GM15510 (cell line): ENCODE results near the gene MAL.

ENCODE experiments used
- POLR2A ChIP-seq: IDR thresholded peaks from 3 replicates; pipeline ENCODE4 v1.6.1; 2011; ENCODE audit warnings: borderline replicate concordance; ENCODE audit not compliant: insufficient read length; ENCODE audit errors: extremely low read depth

Gene MAL

GRCh38 chr2:95056461-95057459 is 31.3 kb downstream of the MAL start:
- TF ChIP-seq POLR2A = no peak

- TF ChIP-seq POLR2A = no peak
These were observed 32.2 kb downstream of the MAL start for GRCh38 chr2:95057535-95058370.

DNA sequence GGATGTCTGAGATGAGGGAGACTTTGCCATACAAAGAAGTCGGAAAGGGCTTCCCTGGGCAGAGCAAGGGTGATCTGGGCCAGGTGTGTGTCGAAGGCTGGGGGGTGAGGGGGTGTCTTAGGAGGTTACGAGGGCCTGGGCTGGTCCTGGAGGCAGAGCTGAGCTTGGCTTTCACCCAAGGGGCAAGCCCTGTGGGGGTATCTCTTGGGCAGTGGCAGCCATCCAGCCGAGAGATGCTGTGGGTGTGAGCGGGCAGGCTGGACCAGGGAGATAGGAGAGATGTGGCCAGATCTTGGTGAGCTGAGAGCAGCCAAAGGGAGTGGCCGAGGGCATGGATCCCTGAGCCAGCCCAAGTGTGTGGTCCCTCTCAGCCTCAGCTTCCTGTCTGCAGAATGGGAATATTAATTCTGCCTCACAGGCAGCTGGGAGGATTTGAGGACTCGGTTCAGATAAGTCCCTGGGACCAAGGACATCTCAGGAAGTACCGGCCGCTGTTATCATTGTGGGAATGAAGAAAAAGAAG is 33.0 kb downstream of the MAL start:
- TF ChIP-seq POLR2A = no peak

DNA sequence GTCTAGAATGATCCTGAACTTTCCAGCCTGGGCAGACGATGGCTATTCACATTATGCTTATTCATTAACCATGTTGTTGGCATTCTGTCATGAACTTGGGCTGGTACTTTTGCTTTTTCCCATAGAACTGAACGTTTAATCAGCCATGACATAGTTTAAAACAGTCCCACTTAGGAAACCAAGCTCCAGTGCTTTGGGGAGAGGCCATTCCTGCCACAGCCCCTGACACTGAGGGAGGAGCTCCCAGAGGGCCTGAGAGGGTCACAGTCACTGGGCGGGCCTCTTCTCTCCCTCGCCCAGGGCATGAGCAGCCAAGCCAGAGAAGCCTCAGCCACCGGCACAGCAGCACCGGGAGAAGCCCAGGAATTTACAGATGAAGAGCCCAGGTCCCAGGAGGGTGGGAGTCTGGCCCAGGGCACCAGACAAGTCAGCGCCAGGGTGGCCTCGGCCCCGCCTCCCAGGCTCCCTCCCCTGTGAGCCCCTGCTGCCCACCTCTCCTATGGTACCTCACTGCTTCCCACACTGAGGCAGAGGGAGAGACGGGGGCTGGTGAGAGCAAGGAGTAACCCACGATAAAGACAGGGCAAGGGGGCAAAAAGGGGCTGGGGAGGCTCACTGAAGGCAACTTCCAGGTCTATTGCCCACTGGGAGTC is 33.6 kb downstream of the MAL start:
- TF ChIP-seq POLR2A = no peak

- no peak for TF ChIP-seq POLR2A
These were observed 34.3 kb downstream of the MAL start for GRCh38 chr2:95059656-95060370.

- no peak for TF ChIP-seq POLR2A
These were observed 35.1 kb downstream of the MAL start for GRCh38 chr2:95060446-95061118.

- no peak for TF ChIP-seq POLR2A
These were observed 35.6 kb downstream of the MAL start for GRCh38 chr2:95061119-95061512.

DNA sequence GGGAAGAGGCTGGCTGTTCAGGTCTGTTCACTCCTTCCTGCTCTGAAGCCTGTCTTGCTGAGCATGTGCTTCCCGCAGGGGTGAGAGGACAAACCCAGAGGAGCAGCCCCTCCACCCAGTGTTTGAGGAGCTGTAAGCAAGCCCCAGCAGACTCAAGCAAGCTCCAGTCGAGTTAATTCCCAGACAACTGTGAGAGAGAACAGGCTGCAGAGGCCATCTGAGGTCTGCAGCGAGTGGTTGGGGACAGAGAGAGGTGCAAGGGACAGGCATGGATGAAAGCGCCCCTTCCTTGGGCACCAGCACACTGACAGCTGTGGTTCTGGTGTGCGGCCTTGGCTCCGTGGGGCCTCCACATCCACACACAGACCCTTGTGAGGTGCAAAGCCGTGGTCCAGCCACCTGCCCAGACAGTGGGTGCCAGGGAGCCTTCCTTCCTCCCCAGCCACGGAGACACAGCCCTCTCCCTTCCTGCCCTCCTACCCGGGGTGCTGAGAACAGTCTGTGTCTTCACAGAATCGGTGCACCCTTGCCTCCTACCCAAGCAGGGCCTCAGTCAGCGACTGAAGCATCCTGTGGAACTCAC is 36.2 kb downstream of the MAL start:
- TF ChIP-seq POLR2A = no peak

- no peak for TF ChIP-seq POLR2A
These were observed 37.0 kb downstream of the MAL start for GRCh38 chr2:95062242-95063085.

GRCh38 chr2:95063086-95063958 is 37.8 kb downstream of the MAL start:
- TF ChIP-seq POLR2A = no peak

DNA sequence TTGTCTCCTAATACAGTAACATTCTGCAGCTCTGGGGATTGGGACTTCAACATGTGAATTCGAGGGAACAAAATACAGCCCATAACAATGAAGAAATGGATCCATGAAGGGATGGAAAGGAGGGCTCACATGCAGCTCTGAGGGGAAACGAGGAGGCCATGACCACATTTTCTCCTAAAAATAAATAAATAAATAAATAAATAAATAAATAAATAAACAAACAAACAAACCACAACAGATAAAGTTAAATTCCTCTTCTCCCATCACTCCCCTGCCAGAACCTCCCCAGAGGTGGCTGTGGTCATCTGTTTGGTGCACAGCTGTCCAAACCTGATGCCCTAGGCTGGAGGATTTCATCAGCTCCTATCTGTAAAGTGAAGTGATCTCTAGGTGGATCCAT is 42.7 kb downstream of the MAL start:
- TF ChIP-seq POLR2A = no peak
